GM18526 (cell line): ENCODE measurements around the gene P4HA2.

ENCODE experiments used
- POLR2A ChIP-seq: IDR thresholded peaks from 3 replicates; pipeline ENCODE4 v1.6.1; 2011; ENCODE audit not compliant: insufficient read length; ENCODE audit errors: extremely low read depth

The P4HA2 gene

DNA sequence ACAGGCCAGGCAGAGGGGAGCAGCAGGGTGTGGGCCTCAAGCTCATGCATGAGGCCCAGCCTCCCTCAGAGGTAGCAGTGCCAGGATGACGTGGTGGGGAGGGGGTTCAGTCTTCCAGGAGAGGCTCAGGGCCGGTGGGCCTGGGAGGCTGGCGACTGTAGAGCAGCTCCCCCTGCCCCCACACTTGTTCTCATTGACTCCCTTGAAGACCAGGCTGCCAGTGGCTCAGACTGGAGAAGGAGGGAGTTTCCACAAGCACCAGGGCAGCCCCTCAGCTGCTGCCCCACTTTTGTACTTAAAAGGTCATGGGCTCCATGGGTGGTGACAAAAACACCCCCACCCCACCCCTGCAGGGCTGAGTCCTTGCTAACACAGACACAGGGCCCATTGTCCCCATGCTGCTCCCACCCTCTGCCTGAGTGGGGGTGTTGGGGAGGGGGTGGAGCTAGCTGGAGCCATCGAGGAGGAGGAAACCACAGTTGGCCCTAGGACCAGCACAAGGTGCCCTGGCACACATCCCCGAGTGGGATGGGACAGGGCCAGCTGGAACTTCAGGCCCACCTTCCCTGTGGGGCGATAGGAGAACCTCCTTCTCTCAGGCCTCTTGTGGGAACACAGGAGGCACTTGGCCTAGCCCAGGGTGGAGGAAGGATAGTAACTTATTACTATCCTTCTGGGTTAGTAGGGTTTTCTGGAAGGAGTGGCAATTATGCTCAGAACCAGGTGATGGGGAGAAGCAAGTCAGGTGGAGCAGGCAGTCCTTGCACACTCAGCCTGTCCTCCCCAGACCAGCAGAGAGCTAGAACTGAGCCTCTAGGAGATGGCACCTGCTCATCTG is 40.5 kb upstream of the P4HA2 start:
- TF ChIP-seq POLR2A = no peak

DNA sequence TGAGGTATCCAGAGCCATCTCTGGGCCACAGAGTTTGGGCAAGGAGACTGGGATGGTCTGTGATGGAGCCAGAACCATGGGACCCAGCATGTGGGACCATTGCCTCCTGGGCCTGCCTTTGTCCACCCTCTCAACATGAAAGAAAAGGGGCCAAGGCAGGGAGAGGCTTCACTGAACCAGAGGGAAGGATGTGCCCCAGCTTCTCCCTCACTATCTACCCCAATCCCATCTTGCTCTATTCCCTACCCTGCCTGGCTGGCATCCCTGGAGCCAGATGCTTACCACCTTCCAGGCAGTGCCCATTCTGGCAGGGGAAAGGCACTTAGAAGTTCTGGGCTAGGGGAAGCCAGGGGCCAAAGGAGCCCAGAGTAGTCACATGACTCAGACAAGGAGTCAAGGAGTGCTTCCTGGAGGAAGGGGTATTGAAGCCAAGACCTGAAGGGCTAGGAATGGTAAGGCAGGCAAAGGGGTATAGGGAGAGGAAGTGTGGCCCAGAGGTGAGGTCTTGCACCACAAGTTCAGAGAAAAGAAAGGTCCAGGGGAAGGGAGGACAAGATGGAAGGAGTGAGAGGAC is 39.6 kb upstream of the P4HA2 start:
- TF ChIP-seq POLR2A = no peak

DNA sequence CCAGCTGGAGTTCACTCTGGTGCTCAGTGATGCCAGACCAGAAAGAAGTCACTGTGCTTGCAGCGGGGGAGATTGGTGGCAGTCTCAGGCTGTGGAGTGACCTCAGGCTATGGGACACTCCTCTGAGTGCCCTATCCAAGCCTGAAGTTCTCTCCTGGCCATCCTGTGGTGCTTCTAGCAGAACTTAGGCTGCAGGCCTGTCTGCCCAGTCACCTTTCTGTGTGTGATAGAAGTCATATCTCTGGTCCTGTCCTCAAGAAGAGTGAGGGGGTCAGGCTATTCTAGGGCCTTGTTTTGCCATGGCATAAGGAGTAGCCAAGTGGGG is 39.1 kb upstream of the P4HA2 start:
- TF ChIP-seq POLR2A = no peak

DNA sequence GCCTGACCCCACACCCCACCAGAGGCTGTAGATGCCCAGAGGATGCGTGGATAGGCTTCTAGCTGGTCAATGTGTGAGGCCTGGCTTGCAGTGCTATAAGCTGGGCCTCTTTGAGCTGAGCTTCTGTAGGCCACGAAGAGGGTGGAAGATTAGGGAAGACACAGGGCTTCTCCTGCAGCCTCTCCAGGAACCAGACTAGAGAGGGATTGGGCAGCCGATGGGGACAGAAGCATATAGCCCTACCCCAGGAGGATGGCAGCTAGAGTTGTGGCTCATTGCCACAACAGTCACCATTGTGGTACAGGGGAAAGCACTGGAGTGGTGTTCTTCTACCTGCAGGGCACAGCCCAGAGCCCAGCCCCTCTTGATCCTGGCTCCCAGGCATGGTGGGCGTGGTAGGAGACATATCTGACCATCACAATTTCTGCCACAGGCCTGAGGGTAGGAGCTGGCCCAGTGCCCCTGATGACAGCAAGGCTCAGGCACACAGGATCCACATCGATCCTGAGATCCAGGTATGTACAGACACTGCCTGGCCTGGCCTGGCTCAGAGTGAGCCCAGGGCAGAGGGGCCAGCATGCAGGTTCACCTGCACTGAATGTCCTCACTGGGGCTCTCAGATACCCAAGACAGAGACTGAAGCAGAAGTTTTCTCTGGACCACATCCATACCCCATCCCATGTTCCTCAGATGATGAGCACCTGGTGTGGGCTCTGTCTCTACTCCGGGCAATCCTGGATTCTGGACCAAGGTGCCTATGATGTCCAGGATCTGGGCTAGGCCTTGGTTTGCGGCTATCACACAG is 38.6 kb upstream of the P4HA2 start:
- TF ChIP-seq POLR2A = no peak

DNA sequence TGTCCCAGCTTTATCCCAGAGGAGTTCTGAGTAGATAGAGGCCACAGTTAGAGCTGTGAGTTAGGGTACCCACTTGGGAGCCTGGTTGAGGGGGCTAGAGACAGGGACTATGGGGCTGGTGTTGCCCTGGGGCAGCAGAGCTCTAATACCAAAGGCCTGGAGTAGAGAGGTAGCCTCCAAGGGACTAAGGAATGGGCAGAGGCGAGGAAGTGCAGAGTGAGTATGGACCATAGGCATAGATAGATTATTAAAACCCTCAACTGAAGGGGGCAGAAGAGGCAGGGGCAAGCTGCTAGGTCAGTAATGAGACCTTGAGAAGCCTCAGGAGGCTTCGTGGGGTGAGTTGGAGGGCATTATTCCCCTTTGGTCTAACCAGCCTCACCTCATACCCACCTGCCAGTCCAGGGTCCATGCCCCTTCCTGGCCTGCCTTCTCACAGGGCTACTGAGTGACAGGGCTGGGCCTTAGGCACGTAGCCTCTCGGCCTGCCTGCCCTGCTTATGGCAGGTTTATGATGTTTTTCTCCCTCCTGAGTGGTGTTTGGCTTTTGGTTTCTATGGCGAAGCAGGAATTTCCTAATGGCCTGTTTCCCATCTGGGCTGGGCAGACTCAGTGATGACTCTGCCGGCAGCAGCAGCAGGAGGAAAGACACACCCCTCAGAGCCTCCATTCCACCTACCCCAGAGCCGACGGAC is 37.8 kb upstream of the P4HA2 start:
- TF ChIP-seq POLR2A = no peak

DNA sequence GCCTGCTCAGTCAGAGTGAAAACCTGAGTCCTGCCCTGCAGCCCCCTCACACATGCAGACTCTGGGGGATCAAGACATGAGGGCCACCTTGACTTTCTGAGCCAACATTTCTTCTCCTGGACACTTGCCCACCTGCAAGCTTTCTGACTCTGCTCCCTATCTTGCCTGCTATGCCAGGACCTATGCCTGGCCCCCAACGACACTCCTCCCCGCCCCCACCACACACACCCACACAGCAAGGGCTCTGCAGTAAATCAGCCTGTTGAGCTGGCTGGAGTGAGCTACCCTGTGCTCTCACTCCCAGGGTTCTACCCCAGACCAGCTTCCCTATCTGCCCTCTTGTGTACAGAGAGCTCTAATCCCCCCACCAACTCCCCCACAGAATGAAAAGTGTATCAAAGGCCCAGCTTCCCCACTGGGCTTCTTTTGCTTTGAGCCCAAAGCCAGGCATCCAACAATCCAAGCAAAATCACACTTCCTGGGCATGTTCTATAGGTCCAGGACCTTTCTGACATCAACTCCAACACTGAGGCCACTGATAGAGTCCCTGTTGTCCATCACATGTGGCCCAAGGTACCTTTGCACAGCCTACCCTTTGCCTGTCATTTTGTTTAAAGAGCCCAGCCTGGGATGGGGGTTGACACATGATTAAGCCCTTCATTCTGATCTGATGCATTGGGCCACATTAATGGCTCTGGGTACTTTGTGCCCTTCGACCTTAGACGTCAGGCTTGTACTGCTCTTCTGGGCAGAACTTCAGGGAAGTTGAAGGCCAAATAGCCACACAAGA is 37.1 kb upstream of the P4HA2 start:
- TF ChIP-seq POLR2A = no peak

DNA sequence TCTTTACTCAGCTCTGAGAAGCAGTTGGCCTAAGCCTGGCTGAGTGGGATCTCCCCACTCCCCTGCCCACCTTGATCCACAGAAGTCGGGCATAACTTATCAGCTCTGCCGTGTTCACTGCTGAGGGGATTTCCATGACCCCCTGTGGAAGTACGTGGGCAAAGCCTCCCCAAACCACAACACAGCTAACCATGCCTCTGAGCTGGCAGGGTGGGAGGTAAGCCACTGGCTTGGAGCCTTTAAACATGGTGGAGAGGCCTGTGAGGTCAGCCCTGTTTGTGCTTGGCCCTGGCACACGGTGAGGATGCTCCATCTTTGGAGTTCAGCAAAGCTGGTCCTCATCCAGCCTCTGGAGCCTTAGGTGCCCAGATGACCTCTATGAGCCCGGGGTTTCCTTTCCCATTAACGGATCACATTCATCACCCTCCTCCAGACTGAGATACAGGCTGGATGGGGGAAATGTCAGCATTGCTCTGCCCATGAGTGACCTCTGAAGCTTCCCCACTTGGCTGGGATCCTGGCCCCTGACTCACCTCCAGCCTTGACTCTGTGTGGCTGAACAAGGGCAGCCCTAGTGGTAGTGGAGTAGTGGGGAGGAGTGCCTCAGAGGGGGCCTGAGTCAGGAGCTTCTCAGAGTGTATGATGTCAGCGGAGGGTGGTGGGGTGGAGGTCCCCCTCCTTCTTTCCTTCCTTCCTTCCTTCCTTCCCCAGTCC is 36.1 kb upstream of the P4HA2 start:
- no peak for TF ChIP-seq POLR2A

DNA sequence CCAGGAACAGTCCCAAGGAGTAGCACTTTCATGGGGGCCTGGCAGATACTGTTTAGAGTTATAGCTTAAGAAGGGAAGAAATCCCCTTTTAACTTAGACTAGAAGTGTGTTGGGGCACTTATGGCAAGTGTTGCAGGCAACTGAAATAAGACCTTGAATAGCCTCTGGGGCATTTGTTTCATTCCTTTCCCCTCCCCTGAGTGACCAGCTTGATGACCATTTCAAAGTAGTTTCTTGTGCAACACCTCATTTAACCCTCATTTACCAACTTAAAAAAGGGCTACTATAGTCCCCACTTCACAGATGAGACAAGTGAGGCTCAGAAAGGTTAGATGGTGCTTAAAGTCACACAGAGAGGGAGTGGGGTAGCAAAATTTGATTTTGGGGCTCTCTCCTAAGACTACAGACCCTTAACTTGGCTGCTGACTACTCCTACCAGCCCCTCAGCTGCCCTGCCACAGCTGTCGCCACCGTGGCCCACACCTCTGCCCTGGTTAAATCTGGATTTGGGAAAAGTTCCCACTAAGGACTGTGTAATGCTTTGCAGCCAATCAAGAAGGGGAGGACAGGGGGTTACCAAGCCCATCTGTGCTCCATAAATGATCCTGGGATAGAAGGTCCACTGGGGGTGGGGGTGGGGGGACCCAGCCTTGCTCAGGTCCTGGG is 35.4 kb upstream of the P4HA2 start:
- TF ChIP-seq POLR2A = no peak

DNA sequence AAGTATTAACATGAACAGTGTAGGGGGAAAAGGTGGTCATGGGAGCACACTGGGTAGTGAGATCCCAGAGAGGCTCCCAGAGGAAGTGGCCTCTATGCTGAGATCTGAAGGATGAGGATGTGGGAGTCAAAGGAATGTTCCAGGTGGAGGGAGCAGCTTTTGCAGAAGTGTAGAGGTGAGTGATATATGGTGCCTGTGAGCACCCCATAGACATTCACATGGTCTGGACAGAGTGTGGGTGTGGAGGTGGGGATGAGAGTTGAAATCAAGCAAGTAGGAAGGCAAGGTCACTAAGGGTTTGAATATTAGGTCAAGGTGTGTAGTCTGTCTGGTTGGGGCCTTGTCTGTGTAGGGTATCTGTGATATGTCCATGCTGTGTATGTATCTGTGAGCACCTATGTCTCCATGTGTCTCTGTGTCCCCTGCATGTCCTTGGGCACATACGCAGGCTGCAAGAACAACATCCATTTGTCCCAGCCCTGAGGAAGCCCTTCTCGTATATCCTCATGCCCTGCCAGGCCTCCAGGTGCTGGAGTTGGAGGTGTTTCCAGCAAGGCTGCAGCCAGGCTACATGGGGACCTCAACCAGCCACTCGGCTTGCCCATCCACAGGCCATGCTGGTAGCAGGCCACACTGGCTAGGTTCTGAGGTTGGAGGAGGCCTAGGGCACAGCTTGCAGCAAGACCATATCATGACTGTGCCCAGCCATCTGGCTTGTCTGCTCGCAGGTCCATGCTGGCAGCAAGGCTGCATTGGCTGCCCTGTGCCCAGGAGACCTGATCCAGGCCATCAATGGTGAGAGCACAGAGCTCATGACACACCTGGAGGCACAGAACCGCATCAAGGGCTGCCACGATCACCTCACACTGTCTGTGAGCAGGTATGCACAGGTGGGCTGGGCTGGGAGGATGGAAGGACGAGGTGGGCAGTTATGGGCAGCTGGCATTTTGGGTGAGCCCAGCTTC is 34.5 kb upstream of the P4HA2 start:
- TF ChIP-seq POLR2A = no peak

DNA sequence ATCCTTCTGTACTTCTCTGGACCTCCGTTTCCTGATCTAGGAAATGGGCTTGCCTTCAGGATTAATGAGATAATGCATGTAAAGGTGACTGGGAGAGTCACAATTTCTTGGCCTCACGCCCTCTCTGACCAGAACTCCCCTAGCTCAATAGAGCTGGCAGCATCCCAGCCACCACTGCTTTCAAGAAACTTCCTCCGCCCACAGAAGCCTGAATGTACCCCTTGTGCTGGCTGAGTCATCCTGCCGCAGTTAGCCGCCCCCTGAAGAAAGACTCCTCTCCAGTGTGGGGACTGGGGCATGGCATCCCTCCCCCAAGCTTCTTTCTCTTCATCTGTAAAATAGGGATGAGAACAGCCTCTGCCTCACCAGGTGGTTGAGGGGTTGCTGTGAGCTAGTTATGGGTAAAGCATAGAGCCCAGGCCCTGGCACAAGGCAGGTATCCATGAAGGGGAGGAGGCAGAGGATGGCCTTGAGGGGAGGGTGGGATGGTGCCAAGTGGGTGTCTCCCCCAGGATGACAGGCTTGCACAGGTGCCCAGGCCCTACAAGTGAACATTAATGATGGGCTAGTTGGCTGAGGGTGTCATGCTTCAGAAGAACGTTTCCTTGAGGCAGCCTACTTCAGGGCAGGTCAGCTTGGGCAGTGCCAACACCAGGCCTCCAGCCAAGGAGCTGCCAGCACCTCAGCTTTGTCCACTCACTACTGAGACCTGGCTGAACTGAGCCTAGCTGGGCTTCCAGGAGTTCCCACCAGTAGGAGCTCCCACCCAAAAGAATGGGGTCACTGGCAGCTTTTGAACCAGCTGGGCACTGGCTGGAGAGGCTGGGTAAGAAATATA is 33.3 kb upstream of the P4HA2 start:
- no peak for TF ChIP-seq POLR2A

DNA sequence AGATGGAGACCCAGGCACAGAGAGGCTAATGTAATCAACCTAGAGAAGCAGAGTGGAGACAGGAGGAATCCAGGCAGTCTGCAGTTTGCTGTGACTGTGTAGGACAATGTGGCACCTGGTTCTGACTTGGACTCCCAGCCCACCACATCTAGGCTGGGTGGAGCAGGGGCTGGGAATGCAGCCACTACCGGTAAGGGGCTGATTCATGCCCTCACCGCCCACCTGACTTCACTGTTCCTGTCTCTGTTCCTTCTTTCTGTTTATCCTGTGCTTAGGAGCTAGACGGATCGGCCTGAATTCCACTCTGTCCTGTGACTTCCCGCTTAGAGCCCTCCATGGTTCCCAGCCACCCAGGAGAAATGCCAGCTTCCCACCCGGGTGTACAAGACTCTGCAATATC is 32.4 kb upstream of the P4HA2 start:
- no peak for TF ChIP-seq POLR2A
